ENCODE measurements around the gene TRABD.

The TRABD gene

DNA sequence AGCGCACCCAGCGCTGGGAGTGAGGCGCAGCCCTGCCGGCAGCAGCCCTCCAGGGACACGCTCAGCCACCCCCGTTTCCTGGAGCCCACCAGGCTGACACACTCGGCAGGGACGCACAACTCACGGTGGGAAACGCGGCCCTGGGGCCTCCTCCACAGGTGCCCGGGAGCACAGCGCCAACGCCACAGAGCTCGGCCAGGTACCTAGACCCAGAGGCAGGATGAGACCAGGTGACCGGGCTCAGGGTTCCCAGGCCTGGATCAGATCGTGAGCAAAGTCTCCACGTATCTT lies 41.1 kb downstream of the TRABD start:
- TF ChIP-seq, protein P1, sequence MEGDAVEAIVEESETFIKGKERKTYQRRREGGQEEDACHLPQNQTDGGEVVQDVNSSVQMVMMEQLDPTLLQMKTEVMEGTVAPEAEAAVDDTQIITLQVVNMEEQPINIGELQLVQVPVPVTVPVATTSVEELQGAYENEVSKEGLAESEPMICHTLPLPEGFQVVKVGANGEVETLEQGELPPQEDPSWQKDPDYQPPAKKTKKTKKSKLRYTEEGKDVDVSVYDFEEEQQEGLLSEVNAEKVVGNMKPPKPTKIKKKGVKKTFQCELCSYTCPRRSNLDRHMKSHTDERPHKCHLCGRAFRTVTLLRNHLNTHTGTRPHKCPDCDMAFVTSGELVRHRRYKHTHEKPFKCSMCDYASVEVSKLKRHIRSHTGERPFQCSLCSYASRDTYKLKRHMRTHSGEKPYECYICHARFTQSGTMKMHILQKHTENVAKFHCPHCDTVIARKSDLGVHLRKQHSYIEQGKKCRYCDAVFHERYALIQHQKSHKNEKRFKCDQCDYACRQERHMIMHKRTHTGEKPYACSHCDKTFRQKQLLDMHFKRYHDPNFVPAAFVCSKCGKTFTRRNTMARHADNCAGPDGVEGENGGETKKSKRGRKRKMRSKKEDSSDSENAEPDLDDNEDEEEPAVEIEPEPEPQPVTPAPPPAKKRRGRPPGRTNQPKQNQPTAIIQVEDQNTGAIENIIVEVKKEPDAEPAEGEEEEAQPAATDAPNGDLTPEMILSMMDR (conservative IDR thresholded peaks at IDR 0.05) = no peak
- TF ChIP-seq ZFX (IDR thresholded peaks at IDR 0.05) = no peak
- H3K27ac ChIP-seq = no peak overlapping the region

DNA sequence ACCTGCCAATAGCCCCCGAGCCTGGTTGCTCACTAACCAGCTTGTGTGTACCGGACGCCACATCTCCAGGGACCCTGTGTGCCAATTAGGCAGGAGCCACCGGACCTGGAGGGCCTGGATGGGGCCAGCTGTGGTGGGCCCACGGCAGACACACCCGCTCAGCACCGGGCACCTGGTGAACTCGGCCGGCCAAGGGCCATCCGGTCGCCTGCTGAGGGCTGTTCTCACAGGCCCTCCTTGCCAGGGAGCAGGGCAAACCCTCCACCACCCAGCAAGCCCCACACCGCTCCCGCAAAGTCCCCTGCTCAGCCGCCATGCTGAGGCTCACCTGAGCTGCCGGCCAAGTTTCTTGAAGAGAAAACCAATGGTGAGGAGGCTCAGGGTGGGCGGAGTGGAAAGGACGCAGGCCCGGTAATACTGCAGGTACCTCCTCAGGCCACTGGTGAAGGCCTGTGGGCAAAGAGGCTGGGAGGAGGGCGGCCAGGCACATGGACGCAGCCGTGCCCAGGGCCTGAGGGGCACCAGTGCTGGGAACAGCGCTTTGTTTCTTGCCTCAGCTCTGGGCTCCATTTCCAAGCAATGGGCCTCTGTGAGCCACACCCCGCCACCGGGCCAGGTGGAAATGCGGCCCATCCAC lies 42.0 kb downstream of the TRABD start:
- TF ChIP-seq, protein P1 (conservative IDR thresholded peaks at IDR 0.05) = no peak

DNA sequence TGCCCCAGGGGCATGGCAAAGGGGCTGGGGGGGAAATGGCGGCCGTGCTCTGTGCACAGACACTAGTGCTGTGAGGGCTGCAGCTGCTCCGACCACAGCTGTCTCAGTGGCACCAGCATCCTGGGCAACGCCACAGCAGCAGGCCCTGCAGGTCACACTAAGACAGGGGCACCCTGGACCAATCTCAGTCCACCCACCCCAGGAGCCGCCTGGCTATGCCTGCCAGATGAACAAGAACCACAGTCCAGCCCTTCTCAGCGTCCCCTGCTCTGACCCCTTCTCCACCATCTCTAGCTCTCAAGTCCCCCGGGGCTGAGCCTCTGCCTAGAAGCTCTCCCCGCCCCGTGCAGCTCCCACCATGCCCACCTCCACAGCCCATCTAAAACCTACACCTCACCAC lies 42.7 kb downstream of the TRABD start:
- no peak for TF ChIP-seq ZFX (IDR thresholded peaks at IDR 0.05)
- TF ChIP-seq, protein P1 (conservative IDR thresholded peaks at IDR 0.05) = no peak
- H3K27ac ChIP-seq = no peak overlapping the region

More for the DNA sequence above, 42.0 kb downstream of the TRABD start:
- H3K27ac ChIP-seq = no peak overlapping the region

DNA sequence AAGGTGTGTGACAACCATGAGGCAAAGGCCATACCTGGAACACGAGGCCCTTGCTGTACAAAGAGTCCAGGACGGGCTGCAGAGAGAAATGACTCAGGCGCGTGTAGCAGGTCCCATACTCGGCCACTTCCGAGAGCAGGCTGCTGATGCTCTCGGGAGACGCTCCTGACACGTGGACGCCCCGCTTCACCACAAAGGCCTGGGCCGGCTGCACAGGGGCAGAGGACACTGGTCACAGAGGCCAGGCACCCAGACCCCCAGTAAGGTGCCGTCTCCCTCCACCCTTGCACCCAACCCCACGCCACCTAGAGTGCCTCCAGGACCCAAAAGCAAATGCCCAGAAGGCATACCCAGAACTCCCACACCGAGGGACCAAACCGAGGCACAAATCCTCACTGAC lies 43.7 kb downstream of the TRABD start:
- no peak overlapping the region for H3K27ac ChIP-seq
- TF ChIP-seq, protein P1 (conservative IDR thresholded peaks at IDR 0.05) = no peak
- no peak for TF ChIP-seq ZFX (IDR thresholded peaks at IDR 0.05)

DNA sequence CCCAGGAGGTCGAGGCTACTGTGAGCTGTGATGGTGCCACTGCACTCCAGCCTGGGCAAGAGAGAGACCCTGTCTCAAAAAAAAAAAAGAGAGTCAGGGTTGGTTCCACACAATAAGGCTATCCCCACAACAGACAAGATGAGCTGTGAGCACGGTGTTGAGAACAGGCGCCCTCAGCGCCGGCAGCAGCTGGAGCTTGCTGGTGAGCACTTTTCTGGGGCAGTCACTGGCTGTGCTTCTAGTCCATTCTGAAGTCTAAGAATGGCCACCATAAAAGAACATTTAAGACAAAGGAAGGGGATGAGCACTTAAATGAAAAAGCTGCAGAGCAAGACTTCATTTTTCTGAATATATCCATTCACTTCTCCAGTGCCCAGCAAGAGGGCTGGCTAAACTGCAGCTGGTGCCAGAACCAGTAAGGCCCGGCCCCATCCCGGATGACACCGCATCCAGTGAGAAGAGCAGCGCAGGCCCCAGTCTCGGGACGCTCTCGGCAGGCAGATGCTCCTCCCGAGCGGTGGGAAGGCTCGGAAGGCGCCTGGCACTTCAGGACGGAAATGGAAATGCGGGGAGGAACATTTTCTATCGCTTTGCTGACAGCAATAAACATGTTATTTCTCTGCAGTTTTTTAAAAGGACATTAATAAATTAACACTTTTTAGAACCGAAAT lies 46.9 kb downstream of the TRABD start:
- no peak overlapping the region for H3K27ac ChIP-seq
- TF ChIP-seq, protein P1 (conservative IDR thresholded peaks at IDR 0.05) = no peak
- TF ChIP-seq ZFX (IDR thresholded peaks at IDR 0.05) = no peak

DNA sequence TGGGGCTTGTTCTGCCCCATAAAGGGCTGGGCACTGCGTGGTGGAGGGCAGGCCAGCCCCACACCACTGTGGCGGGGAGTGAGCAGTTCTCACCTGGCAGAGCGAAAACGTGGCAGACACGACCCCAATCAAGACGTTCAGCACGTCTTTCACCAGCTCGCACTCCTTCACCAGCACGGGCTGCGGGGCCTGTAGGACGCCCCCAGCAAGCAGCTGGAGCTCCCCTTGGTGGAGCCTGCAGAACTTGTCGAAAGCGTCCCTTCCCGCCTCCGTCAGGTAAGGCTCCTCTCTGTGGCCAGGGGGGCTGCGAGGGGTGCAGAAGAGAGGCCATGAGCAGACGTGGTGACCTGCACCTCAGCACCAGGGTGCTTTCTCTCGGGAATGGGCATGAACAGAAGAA lies 47.5 kb downstream of the TRABD start:
- no peak for TF ChIP-seq ZFX (IDR thresholded peaks at IDR 0.05)
- TF ChIP-seq, protein P1 (conservative IDR thresholded peaks at IDR 0.05) = no peak
- no peak overlapping the region for H3K27ac ChIP-seq

DNA sequence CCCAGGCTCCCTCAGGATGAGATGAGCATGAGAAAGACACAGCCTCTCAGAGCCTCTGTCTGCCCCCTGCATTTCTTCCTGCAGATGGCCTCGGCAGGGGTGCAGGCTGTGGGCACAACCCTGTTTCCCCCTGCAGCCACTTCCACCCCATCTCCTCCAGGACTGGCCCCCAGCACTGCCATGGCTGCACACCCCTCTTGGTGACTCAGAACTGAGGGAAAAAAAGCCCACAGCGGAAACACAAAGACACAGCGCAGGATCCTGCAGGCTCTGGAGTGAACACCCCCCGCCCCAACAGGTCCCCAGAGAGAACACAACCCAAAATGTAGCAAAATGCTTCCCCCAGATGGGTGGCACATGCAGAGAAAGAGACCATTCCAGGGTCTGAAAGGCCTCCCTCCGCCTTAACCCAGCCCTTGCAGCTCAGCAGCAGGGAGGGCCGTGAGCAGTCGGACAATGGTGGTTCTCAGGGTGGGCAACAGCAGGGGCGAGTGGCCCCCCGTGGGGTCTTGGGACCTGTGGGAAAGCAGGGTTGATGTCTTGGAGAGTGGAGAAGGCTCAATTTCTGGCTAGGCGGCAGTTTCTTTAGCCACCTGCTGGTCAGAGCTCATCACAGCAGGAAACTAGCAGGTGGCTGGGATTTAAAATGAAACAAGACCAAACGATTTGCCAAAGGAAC lies 51.2 kb downstream of the TRABD start:
- H3K27ac ChIP-seq = peak overlapping the region; percentile 12; the same call in 1 of the 2 replicates
- TF ChIP-seq ZFX (IDR thresholded peaks at IDR 0.05) = no peak
- TF ChIP-seq, protein P1 (conservative IDR thresholded peaks at IDR 0.05) = peak; percentile 81

Measured in C4-2B (cell line).